B cell (primary cell): Measurements from ENCODE around the gene CDCA5. TPM values are rescaled to one million over a fixed set of nuclear protein-coding genes. Genes with fewer than 3 reads are reported as not detected.
"Not testable (repeated sequence)": the region's sequence is repeated elsewhere in the genome, so short reads cannot be mapped to it uniquely, and the experiment has no call there.

Source experiments
- ATAC-seq: fragments of 200-7000 bp; cut with Tn5 transposase; one replicate; pipeline ENCODE4 v1.10.0; 2021; ENCODE audit warnings: low read depth, mild to moderate bottlenecking, moderate number of reproducible peaks, moderate library complexity
- CTCF ChIA-PET: fragments of 350-600 bp; sonication (Branson Sonifier 250); formaldehyde crosslinking; loops from one replicate; lab custom pipeline; 2021; ENCODE audit warnings: antibody characterized with exemption, inconsistent platforms; lab: Charles Lee
- POLR2A ChIA-PET: fragments of 350-600 bp; sonication (Branson Sonifier 250); formaldehyde crosslinking; loops from one replicate; lab custom pipeline; 2021; ENCODE audit warnings: antibody characterized with exemption; lab: Charles Lee
- DNase-seq: peaks from one replicate; pipeline ENCODE4 v3.0.0; 2013
- H2AFZ ChIP-seq: 2 replicates; pipeline ENCODE4 v1.6.1; 2012; ENCODE audit warnings: mild to moderate bottlenecking, low read depth, low read length; ENCODE audit not compliant: insufficient read depth, poor library complexity, severe bottlenecking
- H3K27ac ChIP-seq, 2 donors: 1 replicate in 1 of 2; 2 replicates in 1 of 2; pipeline ENCODE4 v1.5.1; 2012 to 2013; ENCODE audit warnings: low read length in 2 of 2, mild to moderate bottlenecking in 2 of 2, moderate library complexity in 1 of 2
- H3K27me3 ChIP-seq, 4 experiments: fragments of 200-600 bp in 1 of 4; sonication (generic) in 1 of 4; replicated peaks in 1 of 4; 1 replicate in 2 of 4; 2 replicates in 2 of 4; pipeline versions ENCODE4 v1.6.1 to v1.7.0; 2013 to 2016; ENCODE audit warnings: low read length in 3 of 4, mild to moderate bottlenecking in 2 of 4, mixed read lengths in 1 of 4, moderate library complexity in 1 of 4; ENCODE audit not compliant: insufficient read depth in 4 of 4, control insufficient read depth in 3 of 4; ENCODE audit errors: control extremely low read depth in 1 of 4
- H3K36me3 ChIP-seq, 2 experiments: replicated peaks in 1 of 2; 1 replicate in 1 of 2; 2 replicates in 1 of 2; pipeline versions ENCODE4 v1.6.1 to v1.7.1; 2013; ENCODE audit warnings: low read length in 1 of 2; ENCODE audit not compliant: insufficient read depth in 2 of 2, control insufficient read depth in 1 of 2; ENCODE audit errors: control extremely low read depth in 1 of 2, extremely low read depth in 1 of 2
- H3K4me1 ChIP-seq, 2 donors: fragments of 200-600 bp in 1 of 2; sonication (generic) in 1 of 2; 1 replicate in 1 of 2; 2 replicates in 1 of 2; pipeline versions ENCODE4 v1.5.1 to v1.6.1; 2013 to 2017; ENCODE audit warnings: low read length in 2 of 2; ENCODE audit not compliant: control insufficient read depth in 2 of 2, insufficient read depth in 2 of 2
- H3K4me2 ChIP-seq: replicated peaks from 2 replicates; pipeline ENCODE3; 2012; ENCODE audit warnings: mild to moderate bottlenecking, low read depth, low read length; ENCODE audit not compliant: poor library complexity, severe bottlenecking
- H3K4me3 ChIP-seq, 5 experiments: fragments of 200-600 bp in 1 of 5; sonication (generic) in 1 of 5; 1 replicate in 3 of 5; 2 replicates in 2 of 5; pipeline versions ENCODE4 v1.5.1 to v1.7.0; 2011 to 2016; ENCODE audit warnings: low read length in 4 of 5, mild to moderate bottlenecking in 4 of 5, low read depth in 2 of 5, control low read depth in 1 of 5, moderate library complexity in 1 of 5; ENCODE audit not compliant: insufficient read depth in 1 of 5; ENCODE audit errors: control extremely low read depth in 1 of 5, extremely low read depth in 1 of 5
- H3K79me2 ChIP-seq: fragments of 200-600 bp; sonication (generic); one replicate; pipeline ENCODE4 v1.6.0; 2016; ENCODE audit warnings: low read length; ENCODE audit not compliant: control insufficient read depth, insufficient read depth
- H3K9ac ChIP-seq: fragments of 200-600 bp; sonication (generic); 2 replicates; pipeline ENCODE4 v1.6.1; 2017; ENCODE audit warnings: mild to moderate bottlenecking, low read length, moderate library complexity
- H3K9me3 ChIP-seq, 3 donors: one replicate each; pipeline versions ENCODE4 v1.6.1 to v1.7.1; 2013; ENCODE audit warnings: low read length in 2 of 3; ENCODE audit not compliant: control insufficient read depth in 2 of 3, insufficient read depth in 1 of 3; ENCODE audit errors: control extremely low read depth in 1 of 3
- H4K20me1 ChIP-seq: 2 replicates; pipeline ENCODE4 v1.6.0; 2012; ENCODE audit warnings: mild to moderate bottlenecking, low read length; ENCODE audit not compliant: insufficient read depth, control insufficient read depth, poor library complexity, severe bottlenecking
- H3K27ac Mint-ChIP-seq: one replicate; pipeline ENCODE4 v1.8.0; 2021; ENCODE audit warnings: mixed read lengths
- H3K27me3 Mint-ChIP-seq: one replicate; pipeline ENCODE4 v1.8.0; 2021; ENCODE audit warnings: mixed read lengths
- H3K4me1 Mint-ChIP-seq: one replicate; pipeline ENCODE4 v1.8.0; 2021; ENCODE audit warnings: mixed read lengths
- H3K4me3 Mint-ChIP-seq: one replicate; pipeline ENCODE4 v1.8.0; 2021; ENCODE audit warnings: mixed read lengths
- H3K9me3 Mint-ChIP-seq: one replicate; pipeline ENCODE4 v1.8.0; 2022; ENCODE audit warnings: mixed read lengths; ENCODE audit not compliant: insufficient read depth
- CTCF ChIP-seq: fragments of 200-600 bp; IDR thresholded peaks from one replicate; pipeline ENCODE4 v1.8.0; 2022; ENCODE audit warnings: antibody characterized with exemption, mild to moderate bottlenecking
- EZH2 ChIP-seq: IDR thresholded peaks from 2 replicates; pipeline ENCODE4 v1.6.1; 2012; ENCODE audit warnings: borderline replicate concordance, low read depth, mild to moderate bottlenecking, moderate library complexity, low read length; ENCODE audit not compliant: insufficient read depth, poor library complexity, severe bottlenecking
- WGBS: methylation state at CpG from one replicate; pipeline ENCODE4 v1.1.5; 2013; ENCODE audit warnings: missing lambda C conversion rate; ENCODE audit not compliant: insufficient coverage; 5-methylcytosine and 5-hydroxymethylcytosine counted together
- intact Hi-C: fragments of 100-400 bp; cut with micrococcal nuclease; formaldehyde crosslinking; loops from one replicate; pipeline ENCODE4 v1.10.0; 2022
- polyA plus RNA-seq: library from polyadenylated mRNA; depleted of rRNA; stranded (reverse); fragments of >200 nt; gene quantifications from 2 replicates; pipeline ENCODE4 v1.2.3, GENCODE V29; 2012
- total RNA-seq, 2 donors: library from RNA; stranded (reverse); fragments of 120-200 nt in 1 of 2; gene quantifications; 1 replicate in 1 of 2; 2 replicates in 1 of 2; pipeline versions ENCODE4 v1.2.3 to v1.2.4, GENCODE V29; 2013 to 2022

The CDCA5 gene
- total and polyA plus RNA-seq, 2 donors (not counting 1 experiment from before 2014, with no cell fraction given): 1.1 to 1.4 TPM

- Histone ChIP-seq H3K79me2 (peaks cover 86% of the 10 kb centered on the region), H3K4me2 (no peak overlapping the region), H3K9ac (no peak overlapping the region), H4K20me1 (peaks cover 31% of the 10 kb centered on the region), H3K4me1 (peaks cover 34 to 57% of the 10 kb centered on the region in 2 donors), H3K27me3 (no peaks in the 10 kb centered on the region), H3K36me3 (peaks cover 0 to 48% of the 10 kb centered on the region in 2 experiments), H3K27ac (peak overlapping the region in 1 of 2 donors; percentile 96), H3K4me3 (no peak overlapping the region), H2AFZ (no peak overlapping the region), H3K9me3 (no peaks in the 10 kb centered on the region)
- Mint-ChIP-seq H3K27ac (peak overlapping the region; percentile 38), H3K4me3 (peak overlapping the region; percentile 41), H3K4me1 (peaks cover 63% of the 10 kb centered on the region), H3K9me3 (no peaks in the 10 kb centered on the region), H3K27me3 (no peaks in the 10 kb centered on the region)
- DNase-seq: no peak
- POLR2A ChIA-PET: interaction anchor here (3.6 to 7.3 kb wide), 2 partner anchors 14 to 62 kb away, joined by 23 to 160 read pairs; partner anchors contain the start of genes CAPN1 and SYVN1
- ATAC-seq: no peak
- CTCF ChIA-PET: interaction anchor here (0.8 to 5.0 kb wide), 6 partner anchors 10 to 273 kb away, joined by 3 to 47 read pairs (median 12); partner anchors contain the start of genes ARL2, CAPN1 and TM7SF2
- intact Hi-C loops: loop anchor here (5.0 to 10.0 kb wide), 4 partner anchors 205 to 495 kb away; partner anchors contain the start of genes ATG2A, MAP3K11, PCNX3 and SF1
- TF ChIP-seq EZH2 (no peak), CTCF (no peak)
Observed at GRCh38 chr11:65119670-65119995, 35.8 kb upstream of the CDCA5 start.

- H3K4me3 Mint-ChIP-seq, H3K9me3 ChIP-seq, ATAC-seq, H3K4me3 ChIP-seq, H3K27me3 Mint-ChIP-seq, H3K4me2 ChIP-seq, H3K9me3 Mint-ChIP-seq, H3K27me3 ChIP-seq, H3K9ac ChIP-seq, H2AFZ ChIP-seq: not testable (repeated sequence)
- H3K27ac ChIP-seq: peak overlapping the region; percentile 32 to 96
- H3K79me2 ChIP-seq: peaks cover 86% of the 10 kb centered on the region
- Mint-ChIP-seq H3K4me1 (peaks cover 63% of the 10 kb centered on the region), H3K27ac (peak overlapping the region; percentile 72)
- CTCF ChIA-PET: interaction anchor here (0.8 to 5.0 kb wide), 15 partner anchors 9 to 430 kb away, joined by 3 to 47 read pairs (median 7); partner anchors contain the start of genes ARL2, CAPN1, CDC42BPG and SPDYC
- intact Hi-C loops: loop anchor here (5.0 to 10.0 kb wide), 4 partner anchors 204 to 496 kb away; partner anchors contain the start of genes ATG2A, MAP3K11, PCNX3 and SF1
- peaks cover 0 to 42% of the 10 kb centered on the region in 2 experiments for H3K36me3 ChIP-seq
- peaks cover 34 to 57% of the 10 kb centered on the region in 2 donors for H3K4me1 ChIP-seq
- 84% methylated on average over 12 of the region's 18 CpGs for WGBS
- H4K20me1 ChIP-seq: peaks cover 31% of the 10 kb centered on the region
- peak; percentile 24 for DNase-seq
- POLR2A ChIA-PET: interaction anchor here (7.3 kb wide), 1 partner anchor 14 kb away, joined by 160 read pairs; the partner anchor contains the start of gene SYVN1
Observed at GRCh38 chr11:65118891-65119669, 35.2 kb upstream of the CDCA5 start.
